HUES48 (cell line): ENCODE results near the gene SP2.

ENCODE experiments used
- H3K27ac ChIP-seq: one replicate; pipeline ENCODE4 v1.7.0; 2013; ENCODE audit warnings: low read depth, low read length, inconsistent platforms
- H3K27me3 ChIP-seq: 2 replicates; pipeline ENCODE4 v1.6.1; 2013; ENCODE audit warnings: mild to moderate bottlenecking, low read length; ENCODE audit not compliant: control insufficient read depth, insufficient read depth
- H3K36me3 ChIP-seq: 2 replicates; pipeline ENCODE4 v1.6.1; 2013; ENCODE audit warnings: low read length; ENCODE audit not compliant: control insufficient read depth, insufficient read depth
- H3K4me1 ChIP-seq: 2 replicates; pipeline ENCODE4 v1.6.1; 2013; ENCODE audit warnings: mild to moderate bottlenecking, low read length; ENCODE audit not compliant: control insufficient read depth, insufficient read depth
- H3K4me3 ChIP-seq: 2 replicates; pipeline ENCODE4 v1.5.1; 2013; ENCODE audit warnings: mild to moderate bottlenecking, low read depth, low read length
- H3K9ac ChIP-seq: 2 replicates; pipeline ENCODE4 v1.6.1; 2013; ENCODE audit warnings: mild to moderate bottlenecking, low read depth, low read length, moderate library complexity
- H3K9me3 ChIP-seq: 2 replicates; pipeline ENCODE4 v1.6.1; 2013; ENCODE audit warnings: low read length; ENCODE audit not compliant: control insufficient read depth, insufficient read depth

Gene SP2

DNA sequence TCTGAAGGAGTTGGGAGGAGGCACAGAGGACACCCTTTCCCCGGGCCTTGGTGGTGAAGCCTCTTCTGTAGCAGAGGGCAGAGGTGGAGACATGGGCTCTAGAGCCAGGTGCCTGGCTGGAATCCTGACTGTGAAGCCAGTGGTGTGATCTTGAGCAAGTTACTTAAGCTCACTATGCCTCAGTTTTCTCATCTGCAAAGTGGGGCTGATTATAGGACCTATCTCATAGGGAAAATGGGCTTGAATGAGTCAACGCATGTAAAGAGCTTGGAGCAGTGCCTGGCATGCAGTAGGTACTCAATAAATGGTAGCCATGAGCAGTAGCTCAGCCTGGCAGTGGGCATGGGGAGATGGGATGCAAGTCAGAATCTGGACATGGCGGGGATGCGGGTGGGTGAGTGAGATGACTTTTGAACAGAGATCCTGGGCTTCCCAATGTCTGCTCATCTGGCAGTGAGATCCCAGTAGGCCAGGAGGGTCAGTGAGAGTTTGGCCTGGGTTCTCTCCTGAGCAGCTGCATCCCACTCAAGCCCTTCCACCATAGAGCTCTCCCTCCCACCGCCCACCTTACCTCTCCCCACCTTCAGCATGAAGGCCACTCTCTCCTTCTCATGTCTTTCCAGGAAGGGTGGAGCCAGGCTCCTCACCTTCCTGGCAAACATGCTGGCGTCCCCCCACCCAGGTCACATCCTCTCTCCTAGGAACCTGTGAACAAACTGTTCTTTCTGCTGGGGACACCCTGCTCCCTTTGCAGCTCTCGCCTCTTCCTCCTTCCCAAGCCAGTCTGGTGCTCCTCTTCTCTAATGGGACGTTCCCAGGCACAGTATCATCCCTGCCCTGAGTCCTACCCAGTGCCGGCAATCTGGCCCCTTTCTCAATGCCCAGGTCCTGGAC is 13.1 kb upstream of the SP2 start:
- Histone ChIP-seq H3K4me3 (no peak overlapping the region), H3K36me3 (no peaks in the 10 kb centered on the region), H3K9me3 (no peaks in the 10 kb centered on the region), H3K27ac (no peak overlapping the region), H3K4me1 (peaks cover 18% of the 10 kb centered on the region), H3K27me3 (peaks cover 4% of the 10 kb centered on the region; the same call in 1 of the 2 replicates), H3K9ac (no peak overlapping the region)

GRCh38 chr17:47883589-47884426 is 12.2 kb upstream of the SP2 start:
- Histone ChIP-seq H3K27ac (no peak overlapping the region), H3K9me3 (no peaks in the 10 kb centered on the region), H3K4me1 (peaks cover 10% of the 10 kb centered on the region), H3K4me3 (no peak overlapping the region), H3K27me3 (peaks cover 4% of the 10 kb centered on the region; the same call in 1 of the 2 replicates), H3K9ac (no peak overlapping the region), H3K36me3 (no peaks in the 10 kb centered on the region)

DNA sequence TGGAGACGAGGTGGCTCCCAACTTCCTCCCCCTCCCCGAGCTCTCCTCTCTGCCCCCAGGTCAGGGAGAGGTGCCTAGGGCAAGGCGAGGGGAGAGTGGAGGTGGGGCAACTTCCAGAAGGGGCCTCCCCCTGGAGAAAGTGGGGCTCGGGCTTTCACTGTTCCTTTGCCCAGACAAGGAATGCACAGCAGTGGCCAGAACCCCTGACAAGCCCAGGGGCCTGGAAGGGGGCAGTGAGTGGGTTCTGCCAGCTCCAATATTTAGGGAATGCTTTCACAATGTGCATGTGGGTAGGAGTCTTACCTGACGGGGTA is 11.7 kb upstream of the SP2 start:
- H3K4me3 ChIP-seq, result no peak overlapping the region
- H3K9ac ChIP-seq, result no peak overlapping the region
- peaks cover 4% of the 10 kb centered on the region; the same call in 1 of the 2 replicates for H3K27me3 ChIP-seq
- no peak overlapping the region for H3K27ac ChIP-seq
- peaks cover 9% of the 10 kb centered on the region for H3K4me1 ChIP-seq
- H3K9me3 ChIP-seq, result no peaks in the 10 kb centered on the region
- no peaks in the 10 kb centered on the region for H3K36me3 ChIP-seq

DNA sequence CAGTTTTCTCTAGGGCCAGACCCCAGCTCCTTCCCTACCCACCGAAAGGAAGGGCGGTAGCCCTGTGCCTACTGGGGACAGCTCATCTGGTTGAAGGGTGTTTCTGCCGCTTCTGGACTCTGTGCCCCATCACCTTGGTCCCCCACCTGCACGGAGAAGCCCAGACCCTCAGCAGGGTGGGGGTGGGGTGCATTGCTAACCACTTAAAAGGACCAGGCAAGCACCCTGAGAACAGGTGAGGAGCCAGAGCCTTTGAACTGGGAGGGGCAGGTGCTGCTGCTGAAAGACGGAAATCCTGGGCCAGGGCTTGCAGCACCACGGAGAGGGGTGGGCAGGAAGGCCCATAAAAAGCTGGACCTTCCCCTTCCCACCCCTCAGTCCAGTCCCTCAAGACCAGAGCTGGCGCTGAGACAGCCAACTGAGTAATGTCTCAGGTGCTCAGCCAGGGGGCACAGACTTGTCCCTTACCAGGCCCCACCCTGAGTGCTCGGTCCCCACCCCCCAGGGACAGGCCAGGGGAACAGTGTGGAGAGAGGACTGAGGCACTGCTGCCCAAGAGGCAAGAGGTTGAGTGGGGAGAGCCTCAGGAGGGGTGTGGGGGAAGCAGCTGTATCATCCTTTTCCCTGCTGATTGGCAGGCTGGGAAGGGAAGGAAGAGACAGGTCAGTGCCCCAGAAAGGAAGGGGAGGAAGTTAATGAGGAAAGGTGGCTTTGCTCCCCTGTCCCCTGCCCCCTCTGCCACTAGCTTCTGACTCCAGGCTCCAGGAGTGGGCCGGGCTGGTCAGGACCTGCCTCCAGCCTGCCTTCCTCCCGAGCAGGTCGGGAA is 10.9 kb upstream of the SP2 start:
- Histone ChIP-seq H3K4me1 (peaks cover 9% of the 10 kb centered on the region), H3K9me3 (no peaks in the 10 kb centered on the region), H3K36me3 (no peaks in the 10 kb centered on the region), H3K9ac (no peak overlapping the region), H3K4me3 (no peak overlapping the region), H3K27ac (no peak overlapping the region), H3K27me3 (peaks cover 4% of the 10 kb centered on the region; the same call in 1 of the 2 replicates)

GRCh38 chr17:47888293-47888692 is 7.7 kb upstream of the SP2 start:
- Histone ChIP-seq H3K27me3 (no peaks in the 10 kb centered on the region), H3K36me3 (no peaks in the 10 kb centered on the region), H3K4me3 (no peak overlapping the region), H3K4me1 (peaks cover 9% of the 10 kb centered on the region), H3K27ac (no peak overlapping the region), H3K9ac (no peak overlapping the region), H3K9me3 (no peaks in the 10 kb centered on the region)

GRCh38 chr17:47889734-47890529 is 6.1 kb upstream of the SP2 start:
- H3K4me1 ChIP-seq, result peaks cover 10% of the 10 kb centered on the region
- H3K27ac ChIP-seq, result no peak overlapping the region
- H3K9ac ChIP-seq, result no peak overlapping the region
- H3K9me3 ChIP-seq, result no peaks in the 10 kb centered on the region
- no peaks in the 10 kb centered on the region for H3K27me3 ChIP-seq
- no peaks in the 10 kb centered on the region for H3K36me3 ChIP-seq
- no peak overlapping the region for H3K4me3 ChIP-seq

DNA sequence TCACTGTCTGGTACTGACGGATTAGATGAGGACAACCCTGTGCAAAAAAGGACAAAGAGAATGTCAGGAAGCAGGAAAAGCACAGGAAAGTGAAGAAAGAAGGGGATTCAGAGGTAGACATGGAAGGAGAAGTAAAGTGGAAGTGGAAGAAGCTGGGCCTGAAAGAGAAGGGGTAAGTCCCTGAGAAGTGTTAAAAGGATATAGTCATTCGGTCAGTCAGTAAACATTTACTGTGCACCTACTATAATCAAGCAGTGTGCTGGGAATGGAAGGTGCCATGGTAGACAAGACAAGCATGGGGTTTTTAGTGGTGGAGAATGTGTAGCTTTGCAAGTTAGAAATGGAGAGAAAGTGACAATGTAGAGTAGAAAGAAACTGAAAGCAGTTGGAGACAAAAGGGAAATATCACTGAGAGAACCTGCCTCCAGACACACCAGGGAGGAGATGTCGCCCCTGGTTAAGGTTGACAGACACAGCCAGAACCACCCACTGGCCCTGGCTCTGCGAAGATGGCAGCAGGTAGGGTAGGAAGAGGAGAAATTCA is 4.4 kb upstream of the SP2 start:
- peaks cover 7% of the 10 kb centered on the region; the same call in 1 of the 2 replicates for H3K4me1 ChIP-seq
- no peaks in the 10 kb centered on the region for H3K9me3 ChIP-seq
- H3K4me3 ChIP-seq, result no peak overlapping the region
- no peaks in the 10 kb centered on the region for H3K36me3 ChIP-seq
- H3K9ac ChIP-seq, result no peak overlapping the region
- no peak overlapping the region for H3K27ac ChIP-seq
- no peaks in the 10 kb centered on the region for H3K27me3 ChIP-seq

DNA sequence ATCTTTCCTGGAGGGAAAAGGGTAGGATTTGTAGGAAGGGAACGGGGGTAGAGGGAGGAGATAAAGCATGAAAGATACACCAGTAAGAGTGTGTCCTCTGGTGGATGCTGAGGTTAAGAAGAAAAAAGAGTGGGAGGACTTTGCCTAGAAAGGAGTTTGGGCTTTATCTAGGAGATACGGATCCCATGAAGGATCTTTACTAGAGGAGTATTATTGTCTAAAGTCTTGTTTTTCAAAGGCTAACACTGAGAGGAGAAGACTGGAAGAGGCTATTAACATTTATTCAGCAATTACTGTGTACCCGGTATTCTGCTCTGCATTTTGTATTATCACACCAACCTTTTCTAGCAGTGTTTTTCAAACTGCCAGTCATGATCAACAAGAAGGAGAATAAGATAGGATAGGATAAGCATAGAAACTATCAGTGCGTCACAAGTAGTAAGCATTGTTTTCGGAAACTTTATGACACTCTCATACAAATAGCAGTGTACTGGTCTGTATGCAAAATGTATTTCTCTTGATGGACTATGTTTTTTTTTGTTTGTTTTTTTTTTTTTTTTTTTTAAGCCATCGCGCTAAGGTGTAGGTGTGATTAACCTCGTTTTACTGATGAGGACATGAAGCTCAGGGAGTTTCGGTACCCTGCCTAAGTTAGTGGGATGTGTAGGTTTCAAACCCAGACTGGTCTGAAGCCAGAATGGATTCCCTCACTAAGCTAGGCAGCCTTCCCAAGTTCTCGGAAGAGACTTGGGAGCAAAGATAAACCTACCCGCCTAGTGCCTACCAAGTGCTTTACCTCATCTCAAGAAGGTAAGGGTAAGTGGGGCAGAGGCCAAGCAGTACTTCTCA is 1.3 kb upstream of the SP2 start:
- Histone ChIP-seq H3K9ac (peak overlapping the region; percentile 42), H3K4me3 (peak overlapping the region; percentile 80), H3K27me3 (no peaks in the 10 kb centered on the region), H3K9me3 (no peaks in the 10 kb centered on the region), H3K4me1 (peaks cover 16% of the 10 kb centered on the region), H3K27ac (peak overlapping the region; percentile 77), H3K36me3 (peaks cover 4% of the 10 kb centered on the region; the same call in 1 of the 2 replicates)

DNA sequence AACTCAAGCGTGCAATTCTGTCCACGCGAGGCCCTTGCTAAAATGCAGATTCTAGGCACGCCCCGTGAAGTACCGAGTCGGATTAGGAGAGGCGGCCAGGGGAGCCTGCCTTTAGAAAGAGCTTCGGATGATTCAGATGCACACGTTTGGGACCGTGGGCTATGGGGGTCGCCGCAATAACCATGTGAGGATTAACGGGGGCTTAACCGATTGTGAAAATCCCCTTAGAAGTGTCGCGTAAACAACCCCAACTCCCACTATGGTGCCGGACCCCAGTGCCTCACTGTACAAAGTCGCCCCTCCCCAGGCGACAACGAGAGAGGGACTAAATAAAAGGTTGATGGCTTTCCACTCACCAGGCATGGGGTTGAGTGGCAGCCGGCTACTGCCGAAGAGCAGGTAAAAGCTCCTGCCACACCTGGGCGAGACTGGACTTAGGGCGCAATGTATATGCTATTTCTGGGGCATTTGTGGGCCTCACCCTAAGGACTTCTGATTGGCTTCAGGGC is 635 bp upstream of the SP2 start:
- Histone ChIP-seq H3K27me3 (no peaks in the 10 kb centered on the region), H3K9me3 (no peaks in the 10 kb centered on the region), H3K36me3 (peaks cover 8% of the 10 kb centered on the region; the same call in 1 of the 2 replicates), H3K4me1 (peaks cover 22% of the 10 kb centered on the region), H3K4me3 (peak overlapping the region; percentile 80), H3K27ac (peak overlapping the region; percentile 77), H3K9ac (peak overlapping the region; percentile 42)
